SJSA1 (cell line): ENCODE measurements around the gene FST. TPM values are rescaled to one million over a fixed set of nuclear protein-coding genes. Genes with fewer than 3 reads are reported as not detected.

Source experiments
- DNase-seq, 2 experiments: peaks; one replicate each; pipeline ENCODE4 v3.0.0-alpha.2; 2015 to 2020; ENCODE audit warnings: low spot score in 2 of 2, low read depth in 1 of 2
- H3K27ac ChIP-seq: fragments of 250-450 bp; sonication (Bioruptor Pico); 2 replicates; pipeline ENCODE4 v1.5.1; 2020; ENCODE audit warnings: mild to moderate bottlenecking, moderate library complexity
- H3K27me3 ChIP-seq: fragments of 250-450 bp; sonication (Bioruptor Pico); replicated peaks from 2 replicates; pipeline ENCODE4 v1.5.1; 2020; ENCODE audit warnings: mild to moderate bottlenecking, moderate library complexity
- H3K36me3 ChIP-seq: fragments of 250-450 bp; sonication (Bioruptor Pico); 2 replicates; pipeline ENCODE4 v1.5.1; 2020; ENCODE audit warnings: mild to moderate bottlenecking
- H3K4me1 ChIP-seq: fragments of 250-450 bp; sonication (Bioruptor Pico); replicated peaks from 2 replicates; pipeline ENCODE4 v1.6.1; 2021; ENCODE audit warnings: mild to moderate bottlenecking
- H3K4me3 ChIP-seq: fragments of 250-450 bp; sonication (Bioruptor Pico); 2 replicates; pipeline ENCODE4 v1.5.1; 2020; ENCODE audit warnings: mild to moderate bottlenecking
- H3K9me3 ChIP-seq: fragments of 250-450 bp; sonication (Bioruptor Pico); replicated peaks from 2 replicates; pipeline ENCODE4 v1.5.1; 2020; ENCODE audit warnings: mild to moderate bottlenecking
- total RNA-seq: library from RNA; depleted of rRNA; stranded (reverse); fragments of >200 nt; shearing (Covaris generic); gene quantifications from 2 replicates; pipeline ENCODE4 v1.2.3, GENCODE V29; 2014; rRNA removed

The FST gene, protein sequence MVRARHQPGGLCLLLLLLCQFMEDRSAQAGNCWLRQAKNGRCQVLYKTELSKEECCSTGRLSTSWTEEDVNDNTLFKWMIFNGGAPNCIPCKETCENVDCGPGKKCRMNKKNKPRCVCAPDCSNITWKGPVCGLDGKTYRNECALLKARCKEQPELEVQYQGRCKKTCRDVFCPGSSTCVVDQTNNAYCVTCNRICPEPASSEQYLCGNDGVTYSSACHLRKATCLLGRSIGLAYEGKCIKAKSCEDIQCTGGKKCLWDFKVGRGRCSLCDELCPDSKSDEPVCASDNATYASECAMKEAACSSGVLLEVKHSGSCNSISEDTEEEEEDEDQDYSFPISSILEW
- total RNA-seq, result 7.3 and 11.5 TPM in 2 replicates

DNA sequence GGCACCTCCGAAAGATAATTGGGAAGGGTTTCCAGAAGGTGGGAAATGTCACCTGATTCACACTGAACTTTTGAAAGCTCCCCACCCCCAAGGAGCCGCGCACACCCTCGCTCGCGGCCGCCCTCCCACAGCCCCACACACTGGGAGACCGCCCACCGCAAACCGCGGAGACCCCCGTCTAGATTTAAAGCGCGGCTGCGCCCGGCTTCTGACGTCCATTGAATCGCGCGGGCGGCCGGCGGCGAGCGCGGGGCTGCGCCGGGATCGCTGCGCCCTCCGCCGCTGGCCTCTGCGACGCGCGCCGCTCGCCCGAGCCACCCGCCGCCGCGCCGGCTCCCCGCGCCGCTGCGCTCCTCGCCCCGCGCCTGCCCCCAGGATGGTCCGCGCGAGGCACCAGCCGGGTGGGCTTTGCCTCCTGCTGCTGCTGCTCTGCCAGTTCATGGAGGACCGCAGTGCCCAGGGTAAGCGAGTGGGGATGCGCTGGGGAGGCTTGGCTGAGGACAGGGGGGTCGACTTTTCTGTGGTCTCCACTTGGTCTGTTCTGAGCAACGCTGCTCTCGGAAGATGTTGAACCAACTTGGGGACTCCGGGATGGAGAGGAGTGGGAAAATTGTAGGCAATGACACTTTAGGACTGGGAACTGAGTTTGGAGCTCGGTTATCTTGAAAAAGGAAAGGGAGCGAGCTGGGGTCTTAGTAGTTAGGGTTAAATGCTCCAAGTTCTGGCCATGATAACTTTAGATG is at the start of gene FST:
Gene FST (plus strand): TSS at position 214 of the 743 bp plus-strand sequence. CDS start 163 bp downstream, at position 377.
- DNase-seq, result peak; percentile 41 to 44
- Histone ChIP-seq H3K27ac (no peak within 1 kb of the TSS; the same call in 1 of the 2 replicates), H3K27me3 (no peaks in the 10 kb centered on the region), H3K9me3 (no peaks in the 10 kb centered on the region), H3K4me3 (peak within 1 kb of the TSS; percentile 64), H3K4me1 (peaks cover 8% of the 10 kb centered on the region; the same call in 1 of the 2 replicates), H3K36me3 (no peaks in the 10 kb centered on the region)

DNA sequence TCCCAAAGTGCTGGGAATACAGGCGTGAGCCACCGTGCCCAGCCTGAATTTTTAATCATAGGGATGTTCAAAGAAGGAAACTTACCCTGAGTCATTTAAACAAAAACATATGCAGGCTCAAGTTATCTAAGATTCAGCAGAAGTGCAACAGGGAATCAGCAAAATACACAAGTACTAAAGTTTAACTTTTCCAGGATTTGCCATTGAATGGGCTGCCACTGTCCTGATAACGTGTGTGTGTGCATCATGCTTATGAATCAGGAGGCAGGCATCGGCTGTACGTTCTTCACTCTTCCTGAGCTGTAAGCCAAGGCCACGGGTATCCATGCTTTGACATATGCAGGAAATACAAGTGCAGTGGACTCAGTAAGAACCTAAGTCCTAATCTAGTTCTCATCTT is 48.8 kb upstream of the FST start:
- no peak for DNase-seq
- Histone ChIP-seq H3K27ac (no peak overlapping the region), H3K4me1 (peaks cover 14% of the 10 kb centered on the region), H3K27me3 (no peaks in the 10 kb centered on the region), H3K36me3 (no peaks in the 10 kb centered on the region), H3K9me3 (no peaks in the 10 kb centered on the region), H3K4me3 (no peak overlapping the region)

- Histone ChIP-seq H3K4me3 (no peak overlapping the region), H3K27me3 (no peaks in the 10 kb centered on the region), H3K9me3 (no peaks in the 10 kb centered on the region), H3K4me1 (peaks cover 14% of the 10 kb centered on the region), H3K36me3 (no peaks in the 10 kb centered on the region), H3K27ac (no peak overlapping the region)
- DNase-seq, result no peak
These were observed 47.4 kb upstream of the FST start for GRCh38 chr5:53433026-53433425.

DNA sequence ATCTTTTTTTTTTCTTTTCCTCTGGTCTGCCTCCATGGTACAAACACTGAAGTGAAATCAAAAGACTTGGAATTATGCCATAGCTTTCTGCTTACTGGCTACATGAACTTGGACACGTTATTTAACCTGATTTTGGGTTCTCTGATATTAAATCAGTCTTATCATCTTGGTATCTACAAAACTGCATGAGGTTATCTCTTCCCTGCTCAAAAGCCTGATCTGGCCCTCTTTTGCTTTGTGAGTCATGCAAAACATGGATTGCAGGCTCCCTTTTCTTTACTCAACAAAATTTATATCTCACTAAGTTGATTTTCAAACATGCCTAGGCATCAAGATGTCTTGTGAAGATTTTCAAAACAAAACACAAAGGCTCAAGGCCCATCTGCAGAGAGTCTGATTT is 45.9 kb upstream of the FST start:
- Histone ChIP-seq H3K36me3 (no peaks in the 10 kb centered on the region), H3K4me1 (peaks cover 26% of the 10 kb centered on the region), H3K4me3 (no peak overlapping the region), H3K9me3 (no peaks in the 10 kb centered on the region), H3K27me3 (no peaks in the 10 kb centered on the region), H3K27ac (no peak overlapping the region)
- no peak for DNase-seq

- Histone ChIP-seq H3K4me3 (no peak overlapping the region), H3K4me1 (peaks cover 12% of the 10 kb centered on the region), H3K27ac (no peak overlapping the region), H3K36me3 (no peaks in the 10 kb centered on the region), H3K27me3 (no peaks in the 10 kb centered on the region), H3K9me3 (no peaks in the 10 kb centered on the region)
- no peak for DNase-seq
These were observed 43.8 kb upstream of the FST start for GRCh38 chr5:53436480-53437191.

GRCh38 chr5:53438079-53438478 is 42.4 kb upstream of the FST start:
- Histone ChIP-seq H3K27me3 (no peaks in the 10 kb centered on the region), H3K4me1 (peaks cover 12% of the 10 kb centered on the region), H3K9me3 (no peaks in the 10 kb centered on the region), H3K27ac (no peak overlapping the region), H3K4me3 (no peak overlapping the region), H3K36me3 (no peaks in the 10 kb centered on the region)
- DNase-seq, result no peak

DNA sequence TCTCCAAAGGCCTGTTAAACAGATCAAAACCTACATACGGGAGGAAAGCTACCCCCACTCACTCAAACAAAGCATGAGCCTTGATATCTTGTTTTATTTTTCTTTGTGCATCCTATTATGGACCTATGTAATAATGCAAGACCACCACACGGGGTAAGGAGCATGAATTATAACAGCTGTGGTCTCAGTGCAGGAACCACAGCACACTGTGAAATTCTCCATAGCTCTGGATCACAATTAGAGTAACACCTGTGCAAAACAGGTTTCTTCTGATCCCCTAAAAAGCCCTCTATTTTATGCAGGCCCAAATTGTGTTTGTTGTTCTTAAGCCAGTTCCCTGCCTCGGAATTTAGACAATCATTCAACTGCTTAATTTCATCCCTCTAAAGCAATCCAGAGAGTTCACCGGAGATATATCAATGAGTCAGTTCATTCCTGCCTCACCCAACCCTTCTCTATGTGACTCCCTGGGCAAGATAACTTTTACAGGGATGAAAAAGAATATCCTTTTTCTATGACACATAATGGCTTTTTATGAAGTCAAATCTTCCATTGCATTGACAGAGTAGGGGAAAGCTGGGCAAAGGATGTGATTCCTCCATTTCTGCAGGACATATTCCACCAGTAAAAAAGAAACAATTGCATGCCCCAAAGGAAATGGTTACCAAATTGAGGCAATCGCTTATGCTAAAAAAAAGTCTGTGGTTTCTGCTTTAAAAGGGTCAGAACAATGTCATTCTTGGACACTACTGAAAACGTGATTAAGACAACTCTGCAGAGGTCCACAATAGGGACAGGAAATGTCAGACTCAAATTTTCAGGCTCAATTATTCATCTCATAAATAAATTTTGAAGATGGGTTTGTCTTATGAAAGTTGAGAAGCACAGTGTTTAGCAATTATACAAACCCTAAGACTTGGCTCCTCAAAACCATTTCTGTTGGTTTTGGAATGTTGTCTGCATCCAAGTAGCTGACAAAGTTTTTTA is 41.6 kb upstream of the FST start:
- no peaks in the 10 kb centered on the region for H3K36me3 ChIP-seq
- H3K9me3 ChIP-seq, result no peaks in the 10 kb centered on the region
- H3K4me3 ChIP-seq, result no peak overlapping the region
- DNase-seq, result no peak
- peaks cover 12% of the 10 kb centered on the region for H3K4me1 ChIP-seq
- no peaks in the 10 kb centered on the region for H3K27me3 ChIP-seq
- H3K27ac ChIP-seq, result no peak overlapping the region

DNA sequence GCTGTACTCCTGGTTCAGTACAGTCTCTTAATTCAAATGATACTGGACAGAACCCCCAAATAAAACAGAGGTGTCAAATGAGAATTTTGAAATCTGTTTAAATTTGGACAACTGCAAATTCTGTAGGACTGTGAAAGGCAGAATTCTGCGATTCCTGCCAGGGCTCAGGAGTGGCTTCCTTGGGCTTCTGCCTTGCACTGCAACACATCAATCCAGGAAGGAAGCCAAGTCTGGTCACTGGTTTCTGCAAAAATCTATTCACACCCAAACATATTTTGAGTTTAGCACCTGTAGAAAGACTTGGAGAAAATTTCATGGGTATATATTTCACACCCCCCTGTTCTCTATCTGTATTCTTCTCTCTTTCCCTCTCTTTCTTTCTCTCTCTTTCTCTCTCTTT is 37.5 kb upstream of the FST start:
- Histone ChIP-seq H3K36me3 (no peaks in the 10 kb centered on the region), H3K9me3 (no peaks in the 10 kb centered on the region; the same call in 1 of the 2 replicates), H3K4me3 (no peak overlapping the region), H3K27me3 (no peaks in the 10 kb centered on the region), H3K4me1 (peaks cover 12% of the 10 kb centered on the region), H3K27ac (no peak overlapping the region)
- DNase-seq, result no peak

GRCh38 chr5:53445569-53445968 is 34.9 kb upstream of the FST start:
- Histone ChIP-seq H3K27ac (no peak overlapping the region), H3K36me3 (no peaks in the 10 kb centered on the region), H3K27me3 (no peaks in the 10 kb centered on the region), H3K4me1 (no peaks in the 10 kb centered on the region), H3K4me3 (no peak overlapping the region), H3K9me3 (no peaks in the 10 kb centered on the region; the same call in 1 of the 2 replicates)
- DNase-seq, result no peak

GRCh38 chr5:53446908-53447307 is 33.5 kb upstream of the FST start:
- Histone ChIP-seq H3K4me3 (no peak overlapping the region), H3K27me3 (no peaks in the 10 kb centered on the region), H3K4me1 (no peaks in the 10 kb centered on the region), H3K9me3 (no peaks in the 10 kb centered on the region; the same call in 1 of the 2 replicates), H3K27ac (no peak overlapping the region), H3K36me3 (no peaks in the 10 kb centered on the region)
- DNase-seq, result no peak

GRCh38 chr5:53448851-53449250 is 31.6 kb upstream of the FST start:
- DNase-seq, result no peak
- Histone ChIP-seq H3K36me3 (no peaks in the 10 kb centered on the region), H3K27me3 (0 out of 2 replicates have a peak, but pooled peaks cover 4% of the 10 kb centered on the region), H3K4me3 (no peak overlapping the region), H3K27ac (no peak overlapping the region), H3K4me1 (no peaks in the 10 kb centered on the region), H3K9me3 (no peaks in the 10 kb centered on the region; the same call in 1 of the 2 replicates)

DNA sequence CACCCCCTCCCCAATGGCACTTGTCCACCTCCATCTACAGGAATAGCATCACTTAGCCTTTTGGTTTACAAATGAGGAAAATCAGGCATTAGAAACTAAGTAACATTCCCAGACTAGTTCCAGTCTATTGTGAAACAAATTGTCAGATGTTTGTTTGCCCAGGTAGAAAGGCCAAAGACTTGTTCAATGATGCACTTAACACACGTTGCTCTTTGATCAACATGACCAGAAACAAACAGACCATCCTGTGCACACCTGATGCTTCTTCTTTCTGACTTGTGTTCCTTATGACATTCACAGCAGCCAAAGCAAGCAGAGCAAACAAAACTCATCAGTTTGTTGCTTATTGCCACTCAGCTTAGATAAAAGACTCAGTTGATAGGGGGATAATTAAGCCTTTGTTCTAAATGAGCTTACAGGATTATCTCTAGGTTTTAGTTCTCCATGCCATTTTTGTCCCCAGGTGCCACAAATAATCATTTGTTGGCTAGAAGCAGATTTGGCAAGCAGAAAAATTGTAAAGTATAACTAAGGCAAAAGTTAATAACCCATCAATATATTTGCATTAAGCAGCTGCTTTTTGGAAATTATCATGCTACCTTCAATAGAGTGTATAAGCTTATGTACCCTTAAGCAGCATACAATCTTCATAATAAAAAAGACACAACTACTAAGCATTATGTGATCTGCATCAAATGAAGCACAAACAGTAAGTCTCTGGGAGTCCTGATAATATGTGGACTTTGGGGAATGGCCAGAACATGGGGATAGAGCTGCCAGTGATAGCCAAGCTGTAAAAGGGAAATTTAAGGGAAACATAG is 26.3 kb upstream of the FST start:
- H3K36me3 ChIP-seq, result no peaks in the 10 kb centered on the region
- H3K4me1 ChIP-seq, result no peaks in the 10 kb centered on the region
- no peaks in the 10 kb centered on the region for H3K9me3 ChIP-seq
- no peak overlapping the region for H3K4me3 ChIP-seq
- no peak overlapping the region for H3K27ac ChIP-seq
- no peak for DNase-seq
- 0 out of 2 replicates have a peak, but pooled peaks cover 4% of the 10 kb centered on the region for H3K27me3 ChIP-seq
